B cell (primary cell): Measurements from ENCODE around the gene PARVB.

Experiments used
- EZH2 ChIP-seq: IDR thresholded peaks from 2 replicates; pipeline ENCODE4 v1.6.1; 2012; ENCODE audit warnings: borderline replicate concordance, low read depth, mild to moderate bottlenecking, moderate library complexity, low read length; ENCODE audit not compliant: insufficient read depth, poor library complexity, severe bottlenecking
- TF ChIP-seq, protein P1 (sequence below): fragments of 200-600 bp; IDR thresholded peaks from one replicate; pipeline ENCODE4 v1.8.0; 2022; ENCODE audit warnings: antibody characterized with exemption, mild to moderate bottlenecking

DNA sequence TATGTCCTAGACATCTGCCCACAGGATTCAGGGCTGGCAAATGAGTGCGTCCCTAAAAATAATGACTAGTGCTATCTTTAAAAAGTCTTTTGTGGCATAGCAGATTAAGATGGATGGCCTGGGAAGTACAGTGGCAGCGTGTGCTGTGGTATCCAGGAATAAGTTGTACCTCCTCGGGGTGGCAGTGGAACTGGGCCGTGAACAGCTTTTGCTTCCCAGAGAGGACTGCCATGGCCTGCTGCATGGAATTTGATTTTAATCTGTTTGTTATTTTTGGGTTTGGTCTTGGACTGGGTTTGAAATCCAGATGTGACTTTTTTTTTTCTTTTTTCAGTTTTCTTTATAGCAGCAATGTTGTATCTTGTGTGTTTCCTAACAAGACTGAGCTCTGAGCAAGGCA lies 85.3 kb downstream of the PARVB start:
- TF ChIP-seq EZH2, result no peak
- TF ChIP-seq, protein P1, sequence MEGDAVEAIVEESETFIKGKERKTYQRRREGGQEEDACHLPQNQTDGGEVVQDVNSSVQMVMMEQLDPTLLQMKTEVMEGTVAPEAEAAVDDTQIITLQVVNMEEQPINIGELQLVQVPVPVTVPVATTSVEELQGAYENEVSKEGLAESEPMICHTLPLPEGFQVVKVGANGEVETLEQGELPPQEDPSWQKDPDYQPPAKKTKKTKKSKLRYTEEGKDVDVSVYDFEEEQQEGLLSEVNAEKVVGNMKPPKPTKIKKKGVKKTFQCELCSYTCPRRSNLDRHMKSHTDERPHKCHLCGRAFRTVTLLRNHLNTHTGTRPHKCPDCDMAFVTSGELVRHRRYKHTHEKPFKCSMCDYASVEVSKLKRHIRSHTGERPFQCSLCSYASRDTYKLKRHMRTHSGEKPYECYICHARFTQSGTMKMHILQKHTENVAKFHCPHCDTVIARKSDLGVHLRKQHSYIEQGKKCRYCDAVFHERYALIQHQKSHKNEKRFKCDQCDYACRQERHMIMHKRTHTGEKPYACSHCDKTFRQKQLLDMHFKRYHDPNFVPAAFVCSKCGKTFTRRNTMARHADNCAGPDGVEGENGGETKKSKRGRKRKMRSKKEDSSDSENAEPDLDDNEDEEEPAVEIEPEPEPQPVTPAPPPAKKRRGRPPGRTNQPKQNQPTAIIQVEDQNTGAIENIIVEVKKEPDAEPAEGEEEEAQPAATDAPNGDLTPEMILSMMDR, result no peak
